ENCODE data around the gene PCGF3.

- TF ChIP-seq POLR2A (IDR thresholded peaks at IDR 0.05): no peak
- TF ChIP-seq, protein P1, sequence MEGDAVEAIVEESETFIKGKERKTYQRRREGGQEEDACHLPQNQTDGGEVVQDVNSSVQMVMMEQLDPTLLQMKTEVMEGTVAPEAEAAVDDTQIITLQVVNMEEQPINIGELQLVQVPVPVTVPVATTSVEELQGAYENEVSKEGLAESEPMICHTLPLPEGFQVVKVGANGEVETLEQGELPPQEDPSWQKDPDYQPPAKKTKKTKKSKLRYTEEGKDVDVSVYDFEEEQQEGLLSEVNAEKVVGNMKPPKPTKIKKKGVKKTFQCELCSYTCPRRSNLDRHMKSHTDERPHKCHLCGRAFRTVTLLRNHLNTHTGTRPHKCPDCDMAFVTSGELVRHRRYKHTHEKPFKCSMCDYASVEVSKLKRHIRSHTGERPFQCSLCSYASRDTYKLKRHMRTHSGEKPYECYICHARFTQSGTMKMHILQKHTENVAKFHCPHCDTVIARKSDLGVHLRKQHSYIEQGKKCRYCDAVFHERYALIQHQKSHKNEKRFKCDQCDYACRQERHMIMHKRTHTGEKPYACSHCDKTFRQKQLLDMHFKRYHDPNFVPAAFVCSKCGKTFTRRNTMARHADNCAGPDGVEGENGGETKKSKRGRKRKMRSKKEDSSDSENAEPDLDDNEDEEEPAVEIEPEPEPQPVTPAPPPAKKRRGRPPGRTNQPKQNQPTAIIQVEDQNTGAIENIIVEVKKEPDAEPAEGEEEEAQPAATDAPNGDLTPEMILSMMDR (IDR thresholded peaks at IDR 0.05): no peak
Measured at GRCh38 chr4:703336-704197, 2.1 kb upstream of the PCGF3 start.

Data from tibial nerve (tissue), 3 donors.